NCI-H345 treated with DMSO at 0.1 percent for 48 hours (cell line): ENCODE measurements around the gene ZC3H7A.
"Not testable (repeated sequence)": the region's sequence is repeated elsewhere in the genome, so short reads cannot be mapped to it uniquely, and the experiment has no call there.

Experiments
- DNase-seq: peaks from one replicate; lab custom pipeline; 2025; ENCODE audit not compliant: unreplicated experiment; lab: John Stamatoyannopoulos, UW

Gene ZC3H7A

GRCh38 chr16:11799509-11800381, 2.7 kb upstream of the ZC3H7A start:
- DNase-seq: no peak

- no peak for DNase-seq
Observed at GRCh38 chr16:11799017-11799381, 1.9 kb upstream of the ZC3H7A start.

- no peak for DNase-seq
Observed at GRCh38 chr16:11797957-11798299, 870 bp upstream of the ZC3H7A start.

- no peak for DNase-seq
Observed at GRCh38 chr16:11796227-11797165, 562 bp downstream of the ZC3H7A start.

- DNase-seq: no peak
Observed at GRCh38 chr16:11795887-11796226, 1.2 kb downstream of the ZC3H7A start.

- DNase-seq: no peak
Observed at GRCh38 chr16:11794996-11795886, 1.8 kb downstream of the ZC3H7A start.

DNA sequence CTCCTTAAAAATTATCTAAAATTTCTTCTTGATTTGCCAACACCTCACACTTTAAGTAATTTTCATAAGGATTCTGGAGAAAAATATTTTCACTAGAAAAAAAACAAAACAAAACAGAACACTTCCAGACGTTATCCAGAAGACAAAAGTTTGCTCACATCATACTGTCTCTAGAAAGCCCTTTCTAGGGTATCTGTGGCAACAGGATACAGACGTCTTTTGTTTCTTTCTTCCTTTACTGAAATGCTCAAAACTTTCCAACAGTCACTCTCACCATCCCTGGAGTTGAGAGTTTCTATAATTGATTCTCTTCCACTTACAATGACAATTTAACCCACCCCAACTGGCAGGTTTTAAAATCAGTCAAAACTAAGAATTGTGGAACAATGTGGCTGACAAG, 2.6 kb downstream of the ZC3H7A start:
- no peak for DNase-seq

GRCh38 chr16:11793840-11794239, 3.2 kb downstream of the ZC3H7A start:
- no peak for DNase-seq

GRCh38 chr16:11792410-11793241, 4.4 kb downstream of the ZC3H7A start:
- peak; percentile 97 for DNase-seq

DNA sequence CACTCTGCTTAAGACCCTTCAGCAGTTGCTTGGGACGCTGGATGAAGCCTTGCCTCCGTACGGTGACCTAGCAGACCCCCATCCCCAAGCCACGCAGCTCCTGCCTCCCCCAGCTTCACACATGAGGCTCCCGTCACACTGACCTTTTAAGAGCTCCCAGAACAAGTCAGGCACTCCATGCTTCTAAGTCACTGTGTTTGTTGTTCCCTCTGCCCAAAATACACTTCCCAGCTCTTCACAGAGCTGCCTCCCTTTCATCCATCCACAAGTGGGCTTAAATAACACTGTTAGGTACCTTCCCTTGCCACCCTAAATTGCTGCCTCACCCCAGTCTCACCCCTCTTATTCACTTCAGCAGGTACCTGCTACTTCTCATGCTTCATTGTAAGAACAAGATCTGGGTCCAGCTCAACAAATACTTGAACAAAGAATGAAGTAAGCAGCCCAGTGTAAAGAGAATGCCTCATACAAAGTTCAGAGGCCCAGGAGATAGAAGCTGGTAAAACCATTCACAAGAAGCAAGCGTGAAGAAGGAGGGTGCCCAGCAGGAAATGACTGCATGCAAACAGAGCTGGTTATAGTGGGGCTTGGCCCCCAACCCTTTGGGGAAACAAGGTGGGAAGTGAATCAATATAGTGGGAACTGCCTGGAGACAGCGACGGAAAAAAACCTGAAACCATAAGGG, 5.8 kb downstream of the ZC3H7A start:
- peak; percentile 74 for DNase-seq

DNA sequence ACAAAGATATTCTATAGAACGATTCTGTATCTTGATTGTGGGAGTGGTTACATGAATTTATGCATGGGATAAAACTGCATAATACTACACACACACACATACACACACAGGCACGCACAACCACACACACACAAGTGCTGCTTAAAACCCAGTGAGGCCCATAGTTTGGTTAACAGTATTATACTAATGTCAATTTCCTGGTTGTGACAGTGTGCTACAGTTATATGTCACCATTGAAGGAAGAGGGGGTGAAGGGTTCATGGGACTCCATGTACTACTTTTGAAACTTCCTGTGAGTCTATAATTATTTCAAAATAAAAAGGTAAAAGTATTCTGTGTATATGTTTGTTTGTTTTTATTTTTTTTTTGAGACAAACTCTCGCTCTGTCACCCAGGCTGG, 8.1 kb downstream of the ZC3H7A start:
- no peak for DNase-seq

GRCh38 chr16:11784980-11785599, 12.0 kb downstream of the ZC3H7A start:
- not testable (repeated sequence) for DNase-seq

- DNase-seq: not testable (repeated sequence)
Observed at GRCh38 chr16:11784381-11784780, 12.7 kb downstream of the ZC3H7A start.

GRCh38 chr16:11784038-11784369, 13.1 kb downstream of the ZC3H7A start:
- DNase-seq: no peak

- DNase-seq: no peak
Observed at GRCh38 chr16:11783319-11784037, 13.6 kb downstream of the ZC3H7A start.

DNA sequence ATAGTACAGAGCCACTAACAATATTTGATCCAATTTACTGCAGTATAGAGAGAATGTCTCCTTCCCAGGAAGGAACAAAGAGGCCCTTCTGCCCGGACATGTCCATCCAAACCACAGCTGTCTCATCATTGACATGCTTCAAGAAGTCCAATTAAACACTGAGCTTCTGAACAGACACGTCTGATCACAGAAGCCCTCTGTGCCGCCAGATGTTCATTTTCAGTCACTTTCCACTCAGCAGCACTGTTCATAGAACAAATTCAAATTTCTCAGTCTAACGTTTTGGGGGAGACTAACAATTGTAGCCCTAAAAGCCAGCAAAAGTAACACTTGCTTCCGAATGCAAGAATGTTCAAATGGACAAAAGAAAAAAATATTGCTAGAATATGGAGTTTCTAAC, 15.3 kb downstream of the ZC3H7A start:
- no peak for DNase-seq

- DNase-seq: no peak
Observed at GRCh38 chr16:11780991-11781680, 15.9 kb downstream of the ZC3H7A start.

DNA sequence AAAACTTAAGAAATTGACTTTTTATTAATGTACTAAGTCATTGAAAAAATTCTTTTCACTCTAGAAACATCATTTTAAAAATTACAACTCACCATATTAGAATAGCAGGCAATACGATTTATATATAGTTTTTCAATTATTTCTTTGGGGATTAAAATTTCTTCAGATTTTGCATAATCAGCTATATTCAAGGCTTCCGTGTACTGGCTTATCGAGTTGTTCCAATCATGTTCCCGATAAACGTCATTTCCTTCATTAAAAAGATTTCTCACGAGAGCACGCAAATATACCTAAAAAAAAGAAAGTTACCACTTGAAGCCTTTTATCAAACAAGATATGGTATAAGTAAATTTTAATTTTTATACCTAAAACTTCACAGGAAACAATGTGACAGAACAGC, 18.0 kb downstream of the ZC3H7A start:
- DNase-seq: no peak
